Sigmoid colon (tissue), 7 donors: ENCODE measurements around the gene POSTN. TPM values are rescaled to one million over a fixed set of nuclear protein-coding genes. Genes with fewer than 3 reads are reported as not detected.

Source experiments
- DNase-seq: peaks from one replicate; pipeline ENCODE4 v3.0.0-alpha.2; 2019
- H3K27ac ChIP-seq, 4 donors: fragments of 200-600 bp; sonication (generic); one replicate each; pipeline ENCODE4 v1.5.1; 2016 to 2019; ENCODE audit warnings: mild to moderate bottlenecking in 1 of 4
- H3K27me3 ChIP-seq, 3 donors: fragments of 200-600 bp; sonication (generic); one replicate each; pipeline ENCODE4 v1.5.1; 2019; ENCODE audit warnings: mild to moderate bottlenecking in 1 of 3
- H3K36me3 ChIP-seq, 4 donors: fragments of 200-600 bp; sonication (generic); one replicate each; pipeline ENCODE4 v1.5.1; 2016 to 2019
- H3K4me1 ChIP-seq, 4 donors: fragments of 200-600 bp; sonication (generic); one replicate each; pipeline ENCODE4 v1.5.1; 2017 to 2019
- H3K4me3 ChIP-seq, 4 donors: fragments of 200-600 bp; sonication (generic); one replicate each; pipeline ENCODE4 v1.5.1; 2017 to 2019; ENCODE audit warnings: mild to moderate bottlenecking in 2 of 4, moderate library complexity in 1 of 4
- H3K9me3 ChIP-seq, 4 donors: fragments of 200-600 bp in 3 of 4; sonication (generic) in 3 of 4; one replicate each; pipeline versions ENCODE4 v1.5.1 to v1.6.1; 2013 to 2019
- EP300 ChIP-seq, 4 donors: sonication (generic); formaldehyde crosslinking; IDR thresholded peaks; one replicate each; pipeline ENCODE4 v1.6.1; 2017; ENCODE audit warnings: antibody characterized with exemption in 4 of 4
- POLR2A ChIP-seq, 2 donors: fragments of 450-650 bp; IDR thresholded peaks; one replicate each; pipeline ENCODE4 v1.6.1; 2016; ENCODE audit warnings: antibody characterized with exemption in 2 of 2, mild to moderate bottlenecking in 2 of 2, moderate library complexity in 2 of 2
- POLR2AphosphoS5 ChIP-seq, 4 donors: sonication (generic); formaldehyde crosslinking; IDR thresholded peaks; one replicate each; pipeline ENCODE4 v1.6.1; 2017; ENCODE audit warnings: antibody characterized with exemption in 4 of 4
- WGBS, 2 donors: extraction: QIAGEN DNeasy Blood & Tissue Kit; methylation state at CpG; one replicate each; pipeline ENCODE4 v1.1.7; 2013; 5-methylcytosine and 5-hydroxymethylcytosine counted together
- intact Hi-C: fragments of 100-400 bp; cut with DNase I; formaldehyde crosslinking; loops from one replicate; pipeline ENCODE4 v1.15.1; 2023
- polyA plus RNA-seq, 3 donors: library from polyadenylated mRNA; stranded (reverse); fragments of 200-250 nt; gene quantifications; one replicate each; pipeline ENCODE4 v1.2.3, GENCODE V29; 2013
- total RNA-seq, 4 donors: library from RNA; depleted of rRNA; stranded (reverse); fragments of >200 nt; gene quantifications; one replicate each; pipeline ENCODE4 v1.1.0, GENCODE V29; 2016
- TF ChIP-seq, protein P1 (sequence below), 4 experiments: fragments of 450-650 bp in 3 of 4; fragments of 200-600 bp in 1 of 4; IDR thresholded peaks; one replicate each; pipeline ENCODE4 v1.5.1; 2016 to 2019; ENCODE audit warnings: antibody characterized with exemption in 4 of 4, mild to moderate bottlenecking in 3 of 4, moderate library complexity in 2 of 4
- donor health status: healthy with polysubstance abuse.
- donor health status: Bipolar disorder and iron deficiency.
- donor health status: healthy.

POSTN gene
- total and polyA plus RNA-seq, 7 donors, result 6.0 to 128 (median 33.2) TPM

DNA sequence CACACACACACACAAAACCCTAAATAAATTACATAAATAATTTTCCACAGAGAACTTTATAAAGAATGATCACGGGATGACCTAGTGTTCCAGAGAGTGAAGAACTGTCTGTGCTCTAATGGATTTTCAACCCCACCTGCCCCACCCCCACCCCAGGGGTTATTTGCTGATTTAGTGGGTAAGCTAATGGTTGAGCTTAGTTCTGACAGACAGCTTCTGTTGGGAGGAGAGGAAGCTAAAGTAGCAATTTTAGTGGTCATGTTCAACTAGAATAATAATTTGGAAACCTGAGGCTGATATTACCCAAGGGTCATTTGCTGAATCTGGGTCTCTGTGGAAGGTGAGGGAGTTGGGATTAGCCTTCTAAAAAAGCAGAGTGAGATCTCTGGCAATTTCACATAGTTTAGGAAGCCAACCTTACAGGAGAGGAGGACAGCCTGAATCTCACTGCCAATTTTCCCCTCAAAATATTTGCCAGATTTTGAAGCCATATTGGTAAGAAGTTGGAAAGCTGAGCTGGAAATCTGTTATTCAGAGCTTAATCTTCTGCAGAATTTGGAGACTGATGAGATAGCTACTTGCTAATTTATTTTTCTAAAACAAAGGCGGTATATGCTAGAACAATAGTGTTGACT lies 68.7 kb downstream of the POSTN start:
- Histone ChIP-seq H3K27me3 (no peaks in the 10 kb centered on the region), H3K4me1 (no peaks in the 10 kb centered on the region), H3K27ac (no peak overlapping the region), H3K9me3 (peaks cover 0 to 2% (median 0%) of the 10 kb centered on the region in 4 donors), H3K36me3 (no peaks in the 10 kb centered on the region), H3K4me3 (no peak overlapping the region)
- WGBS, 2 donors, result 70 to 86% methylated on average over 2 of the region's 2 CpGs
- TF ChIP-seq, protein P1, sequence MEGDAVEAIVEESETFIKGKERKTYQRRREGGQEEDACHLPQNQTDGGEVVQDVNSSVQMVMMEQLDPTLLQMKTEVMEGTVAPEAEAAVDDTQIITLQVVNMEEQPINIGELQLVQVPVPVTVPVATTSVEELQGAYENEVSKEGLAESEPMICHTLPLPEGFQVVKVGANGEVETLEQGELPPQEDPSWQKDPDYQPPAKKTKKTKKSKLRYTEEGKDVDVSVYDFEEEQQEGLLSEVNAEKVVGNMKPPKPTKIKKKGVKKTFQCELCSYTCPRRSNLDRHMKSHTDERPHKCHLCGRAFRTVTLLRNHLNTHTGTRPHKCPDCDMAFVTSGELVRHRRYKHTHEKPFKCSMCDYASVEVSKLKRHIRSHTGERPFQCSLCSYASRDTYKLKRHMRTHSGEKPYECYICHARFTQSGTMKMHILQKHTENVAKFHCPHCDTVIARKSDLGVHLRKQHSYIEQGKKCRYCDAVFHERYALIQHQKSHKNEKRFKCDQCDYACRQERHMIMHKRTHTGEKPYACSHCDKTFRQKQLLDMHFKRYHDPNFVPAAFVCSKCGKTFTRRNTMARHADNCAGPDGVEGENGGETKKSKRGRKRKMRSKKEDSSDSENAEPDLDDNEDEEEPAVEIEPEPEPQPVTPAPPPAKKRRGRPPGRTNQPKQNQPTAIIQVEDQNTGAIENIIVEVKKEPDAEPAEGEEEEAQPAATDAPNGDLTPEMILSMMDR (IDR thresholded peaks at IDR 0.05), result no peak
- TF ChIP-seq POLR2A (IDR thresholded peaks at IDR 0.05), result no peak
- no peak for TF ChIP-seq POLR2AphosphoS5 (IDR thresholded peaks at IDR 0.05)
- no peak for TF ChIP-seq EP300 (IDR thresholded peaks at IDR 0.05)
- no peak for DNase-seq
- intact Hi-C loops, result no loop called here

- 73 to 75% methylated on average over 3 of the region's 3 CpGs for WGBS, 2 donors
Measured at GRCh38 chr13:37526710-37527473, 71.7 kb downstream of the POSTN start.

GRCh38 chr13:37515226-37515625 lies 83.3 kb downstream of the POSTN start:
- no peaks in the 10 kb centered on the region for H3K36me3 ChIP-seq
- no peak for DNase-seq
- WGBS, 2 donors, result 85 to 92% methylated on average over 1 of the region's 1 CpG
- no peak overlapping the region for H3K4me3 ChIP-seq
- intact Hi-C loops, result no loop called here
- no peaks in the 10 kb centered on the region for H3K4me1 ChIP-seq
- H3K27ac ChIP-seq, result no peak overlapping the region
- no peaks in the 10 kb centered on the region for H3K27me3 ChIP-seq
- TF ChIP-seq POLR2A (IDR thresholded peaks at IDR 0.05) (no peak), POLR2AphosphoS5 (IDR thresholded peaks at IDR 0.05) (no peak), EP300 (IDR thresholded peaks at IDR 0.05) (no peak)
- TF ChIP-seq, protein P1 (IDR thresholded peaks at IDR 0.05), result no peak
- H3K9me3 ChIP-seq, result peaks cover 0 to 5% (median 0%) of the 10 kb centered on the region in 4 donors

More at GRCh38 chr13:37526710-37527473, 71.7 kb downstream of the POSTN start:
- intact Hi-C loops, result no loop called here
- Histone ChIP-seq H3K27ac (no peak overlapping the region), H3K9me3 (peaks cover 0 to 2% (median 0%) of the 10 kb centered on the region in 4 donors), H3K4me3 (no peak overlapping the region), H3K27me3 (no peaks in the 10 kb centered on the region), H3K36me3 (no peaks in the 10 kb centered on the region), H3K4me1 (no peaks in the 10 kb centered on the region)
- no peak for DNase-seq
- TF ChIP-seq POLR2AphosphoS5 (IDR thresholded peaks at IDR 0.05) (no peak), POLR2A (IDR thresholded peaks at IDR 0.05) (no peak)
